Endothelial cell of umbilical vein (primary cell): ENCODE results near the gene OR10A6. TPM values are rescaled to one million over a fixed set of nuclear protein-coding genes. Genes with fewer than 3 reads are reported as not detected.

Experiments
- BruUV-seq: library from RNA; stranded (reverse); fragments of 400-500 nt; replicated peaks from 2 replicates; lab custom pipeline; 2021; lab: Mats Ljungman, UMichigan
- CTCF ChIA-PET: fragments of 300-600, 350-600 bp; sonication (Branson Sonifier 250); formaldehyde crosslinking; loops from one replicate; lab custom pipeline; 2021; ENCODE audit warnings: antibody characterized with exemption, inconsistent platforms; lab: Charles Lee
- POLR2A ChIA-PET: fragments of 300-600, 350-600 bp; sonication (Branson Sonifier 250); formaldehyde crosslinking; loops from one replicate; lab custom pipeline; 2021; ENCODE audit warnings: antibody characterized with exemption, inconsistent platforms; lab: Charles Lee
- DNase-seq: peaks from one replicate; pipeline ENCODE4 v3.0.0-alpha.2; 2011; ENCODE audit warnings: low read depth, low spot score
- FAIRE-seq: peaks from 2 replicates; lab custom pipeline; 2011; peaks lifted over from hg19 to GRCh38; lab: Jason Lieb, UNC
- H2AFZ ChIP-seq: 2 replicates; pipeline ENCODE4 v1.6.0; 2012; ENCODE audit warnings: low read depth, low read length, control low read depth, inconsistent platforms
- H3K27ac ChIP-seq: 2 replicates; pipeline ENCODE4 v1.5.1; 2011; ENCODE audit warnings: low read depth, mild to moderate bottlenecking, control low read depth, low read length, moderate library complexity; ENCODE audit not compliant: insufficient read depth
- H3K27me3 ChIP-seq, 2 experiments: 2 replicates each; pipeline versions ENCODE4 v1.6.0 to v1.6.1; 2011; ENCODE audit warnings: low read length in 2 of 2, mixed read lengths in 1 of 2; ENCODE audit not compliant: control insufficient read depth in 2 of 2, insufficient read depth in 2 of 2
- H3K36me3 ChIP-seq, 2 experiments: 2 replicates in 1 of 2; 3 replicates in 1 of 2; pipeline ENCODE4 v1.5.1; 2011; ENCODE audit warnings: low read length in 2 of 2, mild to moderate bottlenecking in 1 of 2, moderate library complexity in 1 of 2; ENCODE audit not compliant: control insufficient read depth in 2 of 2, insufficient read depth in 2 of 2; ENCODE audit errors: extremely low read depth in 1 of 2
- H3K4me1 ChIP-seq: 3 replicates; pipeline ENCODE4 v1.5.1; 2011; ENCODE audit warnings: mild to moderate bottlenecking, low read length; ENCODE audit not compliant: control insufficient read depth, insufficient read depth; ENCODE audit errors: extremely low read depth
- H3K4me2 ChIP-seq: 2 replicates; pipeline ENCODE4 v1.6.1; 2011; ENCODE audit warnings: low read length, control low read depth, mixed read lengths; ENCODE audit not compliant: insufficient read depth
- H3K4me3 ChIP-seq, 3 experiments: fragments of 200-600 bp in 1 of 3; sonication (generic), shearing (Covaris generic) in 1 of 3; replicated peaks in 1 of 3; 2 replicates each; pipeline ENCODE4 v1.5.1; 2011 to 2016; ENCODE audit warnings: control low read depth in 3 of 3, low read length in 3 of 3, mild to moderate bottlenecking in 2 of 3, inconsistent platforms in 1 of 3, low read depth in 1 of 3, moderate library complexity in 1 of 3; ENCODE audit not compliant: insufficient read depth in 1 of 3
- H3K79me2 ChIP-seq: 2 replicates; pipeline ENCODE4 v1.6.0; 2012; ENCODE audit warnings: low read length, inconsistent platforms; ENCODE audit not compliant: control insufficient read depth, insufficient read depth
- H3K9ac ChIP-seq: replicated peaks from 2 replicates; pipeline ENCODE3; 2011; ENCODE audit warnings: low read length, control low read depth; ENCODE audit not compliant: insufficient read depth; ENCODE audit errors: extremely low read depth
- H3K9me1 ChIP-seq: replicated peaks from 3 replicates; pipeline ENCODE4 v1.6.0; 2011; ENCODE audit warnings: mild to moderate bottlenecking, low read length; ENCODE audit not compliant: control insufficient read depth, insufficient read depth; ENCODE audit errors: extremely low read depth
- H3K9me3 ChIP-seq: replicated peaks from 2 replicates; pipeline ENCODE4 v1.5.1; 2012; ENCODE audit warnings: low read length, inconsistent platforms; ENCODE audit not compliant: control insufficient read depth, insufficient read depth
- H4K20me1 ChIP-seq: replicated peaks from 2 replicates; pipeline ENCODE3; 2011; ENCODE audit warnings: mild to moderate bottlenecking, low read length; ENCODE audit not compliant: control insufficient read depth, insufficient read depth; ENCODE audit errors: extremely low read depth
- EZH2 ChIP-seq: IDR thresholded peaks from 2 replicates; pipeline ENCODE4 v1.6.1; 2012; ENCODE audit warnings: borderline replicate concordance, low read depth, mild to moderate bottlenecking, moderate library complexity, low read length, inconsistent platforms; ENCODE audit not compliant: severe bottlenecking
- FOS ChIP-seq: IDR thresholded peaks from 2 replicates; pipeline ENCODE4 v1.6.1; 2011; ENCODE audit warnings: mild to moderate bottlenecking, low read length, moderate library complexity, borderline replicate concordance; ENCODE audit not compliant: insufficient read depth
- GATA2 ChIP-seq: IDR thresholded peaks from 2 replicates; pipeline ENCODE4 v1.7.0; 2011; ENCODE audit warnings: low read depth, mild to moderate bottlenecking, moderate library complexity, mixed read lengths, low read length; ENCODE audit not compliant: insufficient read length, insufficient read depth
- MYC ChIP-seq: IDR thresholded peaks from one replicate; pipeline ENCODE4 v1.6.1; 2011; ENCODE audit warnings: mild to moderate bottlenecking, low read depth, low read length
- dilution Hi-C: fragments of 300-500 bp; cut with MboI; formaldehyde crosslinking; loops from one replicate; pipeline ENCODE4 v1.15.0; 2019; ENCODE audit warnings: low sequenced_read_pairs; ENCODE audit not compliant: extremely low pct_ligation_motif_present
- intact Hi-C: fragments of 100-400 bp; cut with micrococcal nuclease; formaldehyde crosslinking; loops from one replicate; pipeline ENCODE4 v1.10.0; 2022
- polyA plus RNA-seq, 4 experiments: library from polyadenylated mRNA; depleted of rRNA in 3 of 4; stranded (reverse) in 3 of 4; unstranded in 1 of 4; fragments of >200 nt; gene quantifications; 2 replicates each; pipeline versions ENCODE4 v1.2.1 to v1.2.3, GENCODE V29; 2011 to 2012; ENCODE audit warnings: missing spikeins in 1 of 4
- small RNA-seq: library from RNA; depleted of rRNA; stranded (forward); fragments of <200 nt; gene quantifications from one replicate; pipeline ENCODE3, GENCODE V24; 2012; ENCODE audit warnings: low replicate concordance, low read depth; ENCODE audit not compliant: insufficient read depth, insufficient read length
- total RNA-seq: library from RNA; stranded (reverse); gene quantifications from 2 replicates; pipeline ENCODE4 v1.2.3, GENCODE V29; 2021
- TF ChIP-seq, protein P1 (sequence below): IDR thresholded peaks from 2 replicates; pipeline ENCODE4 v1.6.1; 2011; ENCODE audit not compliant: insufficient read depth, insufficient read length
- TF ChIP-seq, protein P2 (sequence below), 2 donors: IDR thresholded peaks; 1 replicate in 1 of 2; 2 replicates in 1 of 2; pipeline ENCODE4 v1.5.1; 2011; ENCODE audit warnings: low read length in 2 of 2, mild to moderate bottlenecking in 2 of 2, moderate library complexity in 2 of 2, control low read depth in 1 of 2, inconsistent platforms in 1 of 2, low read depth in 1 of 2; ENCODE audit not compliant: insufficient read depth in 1 of 2; ENCODE audit errors: extremely low read depth in 1 of 2

Gene OR10A6
- total and polyA plus RNA-seq, 2 donors (not counting 3 experiments of a cell fraction or from before 2014, with no cell fraction given): not detected

- H2AFZ ChIP-seq: no peak overlapping the region
- H3K9me3 ChIP-seq: no peaks in the 10 kb centered on the region
- no TSS peak for BruUV-seq
- DNase-seq (no peak), FAIRE-seq (no peak)
- H4K20me1 ChIP-seq: no peaks in the 10 kb centered on the region
- peaks cover 0 to 1% of the 10 kb centered on the region in 2 experiments for H3K27me3 ChIP-seq
- H3K79me2 ChIP-seq: no peaks in the 10 kb centered on the region
- H3K4me2 ChIP-seq: no peak overlapping the region
- ChIA-PET CTCF (interaction anchor here (0.9 kb wide), 1 partner anchor 208 kb away, joined by 3 read pairs; no protein-coding TSS in a partner anchor), POLR2A (no interaction called here)
- H3K27ac ChIP-seq: no peak overlapping the region
- no peaks in the 10 kb centered on the region for H3K4me1 ChIP-seq
- no peak for TF ChIP-seq FOS
- TF ChIP-seq MYC: no peak
- TF ChIP-seq, protein P1, sequence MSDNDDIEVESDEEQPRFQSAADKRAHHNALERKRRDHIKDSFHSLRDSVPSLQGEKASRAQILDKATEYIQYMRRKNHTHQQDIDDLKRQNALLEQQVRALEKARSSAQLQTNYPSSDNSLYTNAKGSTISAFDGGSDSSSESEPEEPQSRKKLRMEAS: no peak
- TF ChIP-seq GATA2: no peak
- TF ChIP-seq EZH2: no peak
- TF ChIP-seq, protein P2, sequence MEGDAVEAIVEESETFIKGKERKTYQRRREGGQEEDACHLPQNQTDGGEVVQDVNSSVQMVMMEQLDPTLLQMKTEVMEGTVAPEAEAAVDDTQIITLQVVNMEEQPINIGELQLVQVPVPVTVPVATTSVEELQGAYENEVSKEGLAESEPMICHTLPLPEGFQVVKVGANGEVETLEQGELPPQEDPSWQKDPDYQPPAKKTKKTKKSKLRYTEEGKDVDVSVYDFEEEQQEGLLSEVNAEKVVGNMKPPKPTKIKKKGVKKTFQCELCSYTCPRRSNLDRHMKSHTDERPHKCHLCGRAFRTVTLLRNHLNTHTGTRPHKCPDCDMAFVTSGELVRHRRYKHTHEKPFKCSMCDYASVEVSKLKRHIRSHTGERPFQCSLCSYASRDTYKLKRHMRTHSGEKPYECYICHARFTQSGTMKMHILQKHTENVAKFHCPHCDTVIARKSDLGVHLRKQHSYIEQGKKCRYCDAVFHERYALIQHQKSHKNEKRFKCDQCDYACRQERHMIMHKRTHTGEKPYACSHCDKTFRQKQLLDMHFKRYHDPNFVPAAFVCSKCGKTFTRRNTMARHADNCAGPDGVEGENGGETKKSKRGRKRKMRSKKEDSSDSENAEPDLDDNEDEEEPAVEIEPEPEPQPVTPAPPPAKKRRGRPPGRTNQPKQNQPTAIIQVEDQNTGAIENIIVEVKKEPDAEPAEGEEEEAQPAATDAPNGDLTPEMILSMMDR (IDR thresholded peaks at IDR 0.05; ENCODE audit: extremely low read depth in 1 of 2, insufficient read depth in 1 of 2, low read depth in 1 of 2, low read length in 2 of 2): no peak
- H3K9me1 ChIP-seq: no peaks in the 10 kb centered on the region
- H3K36me3 ChIP-seq: no peaks in the 10 kb centered on the region
- intact Hi-C loops (no loop called here), dilution Hi-C loops (no loop called here)
- H3K4me3 ChIP-seq: no peak overlapping the region
- H3K9ac ChIP-seq: no peak overlapping the region
These were observed 48.2 kb downstream of the OR10A6 start for GRCh38 chr11:7882860-7883259.

Small RNA genes lying within 50 kb of the gene (small RNA-seq; reads per million reads assigned to genes)
- gene COX6CP5 (not detected), gene RNU6-943P (not detected)

Other genes with a start within 250 kb of the OR10A6 start
- not detected in 2 replicates for gene OVCH2, start 224.8 kb downstream of the OR10A6 start, total RNA-seq
- not detected in 2 replicates for gene OVCH2, start 224.8 kb downstream of the OR10A6 start, polyA plus RNA-seq
- gene OR5P2, start 134.3 kb downstream of the OR10A6 start, total RNA-seq: not detected in 2 replicates
- gene OR5P2, start 134.3 kb downstream of the OR10A6 start, polyA plus RNA-seq: 0.08 TPM in 1 of 2 replicates, not detected in the other
- gene OR5P3, start 100.4 kb downstream of the OR10A6 start, total RNA-seq: not detected in 2 replicates
- not detected in 2 replicates for gene OR5P3, start 100.4 kb downstream of the OR10A6 start, polyA plus RNA-seq
- gene OR10A3, start 10.4 kb upstream of the OR10A6 start, total RNA-seq: not detected in 2 replicates
- not detected in 2 replicates for gene OR10A3, start 10.4 kb upstream of the OR10A6 start, polyA plus RNA-seq
- not detected in 2 replicates for gene NLRP10, start 34.2 kb upstream of the OR10A6 start, total RNA-seq
- not detected in 2 replicates for gene NLRP10, start 34.2 kb upstream of the OR10A6 start, polyA plus RNA-seq
- gene EIF3F, start 56.1 kb upstream of the OR10A6 start, total RNA-seq: 385 and 436 TPM in 2 replicates
- 411 and 579 TPM in 2 replicates for gene EIF3F, start 56.1 kb upstream of the OR10A6 start, polyA plus RNA-seq
- 3.9 and 4.9 TPM in 2 replicates for gene TUB, start 149.9 kb upstream of the OR10A6 start, total RNA-seq
- gene TUB, start 149.9 kb upstream of the OR10A6 start, polyA plus RNA-seq: 2.3 and 2.5 TPM in 2 replicates
- not detected in 2 replicates for gene RIC3, start 237.8 kb upstream of the OR10A6 start, total RNA-seq
- not detected in 2 replicates for gene RIC3, start 237.8 kb upstream of the OR10A6 start, polyA plus RNA-seq